K562 (cell line): Measurements from ENCODE around the gene TMEM176B. TPM values are rescaled to one million over a fixed set of nuclear protein-coding genes. Genes with fewer than 3 reads are reported as not detected.

ENCODE experiments used
- COPS2 ChIP-seq: fragments of 450-650 bp; conservative IDR thresholded peaks from 2 replicates; pipeline ENCODE4 v1.6.1; 2016; ENCODE audit warnings: mild to moderate bottlenecking, moderate library complexity
- GABPA ChIP-seq: fragments of 200-800 bp; sonication (Bioruptor generic); conservative IDR thresholded peaks from 2 replicates; pipeline ENCODE4 v1.6.1; 2016; ENCODE audit warnings: low read depth, missing genetic modification characterization, missing compliant biosample characterization
- GATAD2A ChIP-seq: fragments of 450-650 bp; IDR thresholded peaks from 2 replicates; pipeline ENCODE4 v1.6.1; 2017
- GTF2A2 ChIP-seq: IDR thresholded peaks from 2 replicates; pipeline ENCODE4 v1.6.1; 2016; ENCODE audit warnings: mild to moderate bottlenecking, missing genetic modification characterization, missing compliant biosample characterization
- MCM3 ChIP-seq: fragments of 450-650 bp; IDR thresholded peaks from 2 replicates; pipeline ENCODE4 v1.6.1; 2016
- MED1 ChIP-seq: sonication (generic); formaldehyde crosslinking; IDR thresholded peaks from 2 replicates; pipeline ENCODE4 v1.8.1; 2023; ENCODE audit warnings: missing genetic modification reagents, borderline replicate concordance
- NR4A1 ChIP-seq, 2 experiments: fragments of 250-450 bp in 1 of 2; fragments of 450-650 bp in 1 of 2; sonication (Bioruptor Pico) in 1 of 2; IDR thresholded peaks; 2 replicates each; pipeline versions ENCODE4 v1.4.0 to v1.6.1; 2016 to 2020; ENCODE audit warnings: mild to moderate bottlenecking in 2 of 2, missing compliant biosample characterization in 1 of 2, missing genetic modification characterization in 1 of 2, moderate library complexity in 1 of 2
- SMARCA4 ChIP-seq: fragments of 450-650 bp; IDR thresholded peaks from 2 replicates; pipeline ENCODE4 v1.6.1; 2016
- STAT5A ChIP-seq: IDR thresholded peaks from 2 replicates; pipeline ENCODE4 v1.6.1; 2012; ENCODE audit warnings: low read length, inconsistent platforms, borderline replicate concordance
- ZNF146 ChIP-seq: IDR thresholded peaks from one replicate; pipeline ENCODE4 v1.6.1; 2018; ENCODE audit warnings: missing compliant biosample characterization; ENCODE audit not compliant: unreplicated experiment
- ZNF586 ChIP-seq: fragments of 450-650 bp; formaldehyde crosslinking; conservative IDR thresholded peaks from 2 replicates; pipeline ENCODE4 v1.4.0; 2020; ENCODE audit warnings: mild to moderate bottlenecking, moderate library complexity
- ZNF699 ChIP-seq: fragments of 250-450 bp; sonication (Bioruptor Pico); IDR thresholded peaks from 2 replicates; pipeline ENCODE4 v1.8.0; 2021; ENCODE audit warnings: mild to moderate bottlenecking, moderate library complexity; ENCODE audit not compliant: insufficient replicate concordance
- polyA plus RNA-seq, 8 experiments: library from polyadenylated mRNA; depleted of rRNA in 4 of 8; stranded (reverse) in 5 of 8; unstranded in 3 of 8; fragments of >200 nt; fragmentation: Nextera tagmentation in 2 of 8; fragmentation: Illumina TruSeq in 1 of 8; extraction: Ambion mirVana in 2 of 8; extraction: Trizol in 1 of 8; gene quantifications; 2 replicates each; pipeline versions ENCODE4 v1.2.1 to v1.2.3, GENCODE V29; 2011 to 2014; ENCODE audit warnings: inconsistent platforms in 1 of 8, missing spikeins in 1 of 8
- total RNA-seq, 7 experiments: library from RNA; depleted of rRNA in 6 of 7; stranded (reverse); fragments of >200 nt in 6 of 7; fragmentation: Illumina TruSeq in 2 of 7; extraction: Trizol in 2 of 7; gene quantifications; 2 replicates each; pipeline versions ENCODE4 v1.2.1 to v1.2.3, GENCODE V29; 2011 to 2021; ENCODE audit warnings: low replicate concordance in 1 of 7
- TF ChIP-seq, protein P1 (sequence below): fragments of 250-450 bp; sonication (Bioruptor Pico); IDR thresholded peaks from 2 replicates; pipeline ENCODE4 v1.9.0; 2021; ENCODE audit warnings: mild to moderate bottlenecking
- TF ChIP-seq, protein P2 (sequence below): sonication (generic); formaldehyde crosslinking; IDR thresholded peaks from 2 replicates; pipeline ENCODE4 v1.8.1; 2023; ENCODE audit warnings: mild to moderate bottlenecking, missing genetic modification reagents
- TF ChIP-seq, protein P3 (sequence below): fragments of 250-450 bp; sonication (Bioruptor Pico); IDR thresholded peaks from 2 replicates; pipeline ENCODE4 v1.8.0; 2022; ENCODE audit warnings: moderate library complexity, mild to moderate bottlenecking, inconsistent platforms
- TF ChIP-seq, protein P4 (sequence below): fragments of 450-650 bp; formaldehyde crosslinking; IDR thresholded peaks from 2 replicates; pipeline ENCODE4 v1.4.0; 2022; ENCODE audit warnings: mild to moderate bottlenecking, moderate library complexity
- TF ChIP-seq, protein P5 (sequence below): fragments of 450-650 bp; formaldehyde crosslinking; IDR thresholded peaks from 2 replicates; pipeline ENCODE4 v1.4.0; 2022; ENCODE audit warnings: missing genetic modification characterization
- TF ChIP-seq, protein P6 (sequence below), 2 experiments: fragments of 450-650 bp; IDR thresholded peaks; 2 replicates each; pipeline ENCODE4 v1.6.1; 2016
- TF ChIP-seq, protein P7 (sequence below): sonication (generic); formaldehyde crosslinking; IDR thresholded peaks from 2 replicates; pipeline ENCODE4 v1.9.0; 2022; ENCODE audit warnings: mild to moderate bottlenecking, missing genetic modification reagents

The TMEM176B gene
- total and polyA plus RNA-seq, 9 of the 15 experiments (the other 6 are each of a cell fraction or from before 2014, with no cell fraction given), result 0.19 to 0.60 TPM; not detected in 7

DNA sequence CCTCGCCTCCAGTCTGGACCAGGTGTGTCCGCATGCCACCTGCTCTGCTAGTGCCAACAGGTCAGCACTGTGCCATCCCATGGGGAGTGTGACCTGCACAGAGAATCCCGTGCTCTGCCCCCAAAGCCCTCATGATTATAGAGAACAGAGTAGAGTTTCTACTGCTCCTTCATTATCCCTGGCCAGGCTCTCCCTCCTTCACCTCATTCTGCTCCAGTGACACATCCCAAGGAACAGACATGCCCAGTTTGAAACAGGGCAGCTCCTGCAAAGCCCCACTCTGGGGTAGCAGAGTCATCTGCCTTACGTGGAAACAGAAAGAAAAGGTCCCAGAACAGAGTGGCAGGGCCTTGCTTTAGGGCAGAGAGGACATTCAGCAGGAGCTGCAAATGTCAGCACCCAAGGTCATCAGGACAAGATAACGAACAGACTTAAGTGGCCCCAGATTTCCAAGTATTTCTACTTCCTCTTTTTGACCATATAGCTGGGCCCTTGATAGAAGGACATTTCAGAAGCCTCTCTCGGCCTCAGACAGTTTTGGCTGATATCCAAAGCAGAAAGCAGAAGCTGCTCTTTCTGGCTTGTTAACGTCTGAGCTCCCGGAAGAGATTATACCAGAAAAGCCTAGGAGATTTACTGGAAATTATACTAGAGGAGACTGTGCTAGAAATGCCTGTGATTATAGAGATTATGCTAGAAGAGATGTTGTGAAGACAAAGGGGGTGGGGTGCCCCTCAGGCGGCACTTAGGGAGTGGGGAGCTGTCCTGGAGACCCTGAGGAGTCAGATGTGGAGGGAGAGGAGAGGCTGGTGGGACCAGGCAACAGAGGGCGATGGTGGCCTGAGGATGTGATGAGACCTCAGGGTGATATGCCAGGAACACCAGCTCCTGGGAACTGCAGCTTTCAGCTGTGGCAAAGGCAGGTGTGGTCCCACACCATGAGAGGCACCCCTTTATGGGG is 12.6 kb downstream of the TMEM176B start (continued):
- TF ChIP-seq, protein P1, sequence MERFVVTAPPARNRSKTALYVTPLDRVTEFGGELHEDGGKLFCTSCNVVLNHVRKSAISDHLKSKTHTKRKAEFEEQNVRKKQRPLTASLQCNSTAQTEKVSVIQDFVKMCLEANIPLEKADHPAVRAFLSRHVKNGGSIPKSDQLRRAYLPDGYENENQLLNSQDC, result no peak
- no peak for TF ChIP-seq MCM3
- TF ChIP-seq, protein P2, sequence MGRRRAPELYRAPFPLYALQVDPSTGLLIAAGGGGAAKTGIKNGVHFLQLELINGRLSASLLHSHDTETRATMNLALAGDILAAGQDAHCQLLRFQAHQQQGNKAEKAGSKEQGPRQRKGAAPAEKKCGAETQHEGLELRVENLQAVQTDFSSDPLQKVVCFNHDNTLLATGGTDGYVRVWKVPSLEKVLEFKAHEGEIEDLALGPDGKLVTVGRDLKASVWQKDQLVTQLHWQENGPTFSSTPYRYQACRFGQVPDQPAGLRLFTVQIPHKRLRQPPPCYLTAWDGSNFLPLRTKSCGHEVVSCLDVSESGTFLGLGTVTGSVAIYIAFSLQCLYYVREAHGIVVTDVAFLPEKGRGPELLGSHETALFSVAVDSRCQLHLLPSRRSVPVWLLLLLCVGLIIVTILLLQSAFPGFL (CRISPR knock-in tag), result 0 out of 2 replicates have a peak, but pooled peaks have one; percentile 56
- TF ChIP-seq NR4A1 (CRISPR knock-in tag; IDR thresholded peaks at IDR 0.05), result peak; percentile 50; the same call in 1 of the 2 replicates
- TF ChIP-seq NR4A1 (tag; IDR thresholded peaks at IDR 0.05), result peak; percentile 50; the same call in 1 of the 2 replicates
- TF ChIP-seq ZNF699 (CRISPR knock-in tag), result no peak
- peak; percentile 84 for TF ChIP-seq STAT5A
- TF ChIP-seq, protein P3, sequence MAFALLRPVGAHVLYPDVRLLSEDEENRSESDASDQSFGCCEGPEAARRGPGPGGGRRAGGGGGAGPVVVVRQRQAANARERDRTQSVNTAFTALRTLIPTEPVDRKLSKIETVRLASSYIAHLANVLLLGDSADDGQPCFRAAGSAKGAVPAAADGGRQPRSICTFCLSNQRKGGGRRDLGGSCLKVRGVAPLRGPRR (CRISPR knock-in tag), result no peak
- TF ChIP-seq, protein P4, sequence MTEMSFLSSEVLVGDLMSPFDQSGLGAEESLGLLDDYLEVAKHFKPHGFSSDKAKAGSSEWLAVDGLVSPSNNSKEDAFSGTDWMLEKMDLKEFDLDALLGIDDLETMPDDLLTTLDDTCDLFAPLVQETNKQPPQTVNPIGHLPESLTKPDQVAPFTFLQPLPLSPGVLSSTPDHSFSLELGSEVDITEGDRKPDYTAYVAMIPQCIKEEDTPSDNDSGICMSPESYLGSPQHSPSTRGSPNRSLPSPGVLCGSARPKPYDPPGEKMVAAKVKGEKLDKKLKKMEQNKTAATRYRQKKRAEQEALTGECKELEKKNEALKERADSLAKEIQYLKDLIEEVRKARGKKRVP (CRISPR knock-in tag), result peak; percentile 23; the same call in 1 of the 2 replicates
- TF ChIP-seq, protein P5, sequence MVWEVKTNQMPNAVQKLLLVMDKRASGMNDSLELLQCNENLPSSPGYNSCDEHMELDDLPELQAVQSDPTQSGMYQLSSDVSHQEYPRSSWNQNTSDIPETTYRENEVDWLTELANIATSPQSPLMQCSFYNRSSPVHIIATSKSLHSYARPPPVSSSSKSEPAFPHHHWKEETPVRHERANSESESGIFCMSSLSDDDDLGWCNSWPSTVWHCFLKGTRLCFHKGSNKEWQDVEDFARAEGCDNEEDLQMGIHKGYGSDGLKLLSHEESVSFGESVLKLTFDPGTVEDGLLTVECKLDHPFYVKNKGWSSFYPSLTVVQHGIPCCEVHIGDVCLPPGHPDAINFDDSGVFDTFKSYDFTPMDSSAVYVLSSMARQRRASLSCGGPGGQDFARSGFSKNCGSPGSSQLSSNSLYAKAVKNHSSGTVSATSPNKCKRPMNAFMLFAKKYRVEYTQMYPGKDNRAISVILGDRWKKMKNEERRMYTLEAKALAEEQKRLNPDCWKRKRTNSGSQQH (CRISPR knock-in tag), result peak; percentile 48; the same call in 1 of the 2 replicates
- TF ChIP-seq MED1 (CRISPR knock-in tag), result no peak
- no peak for TF ChIP-seq GTF2A2 (tag)
- TF ChIP-seq, protein P6, sequence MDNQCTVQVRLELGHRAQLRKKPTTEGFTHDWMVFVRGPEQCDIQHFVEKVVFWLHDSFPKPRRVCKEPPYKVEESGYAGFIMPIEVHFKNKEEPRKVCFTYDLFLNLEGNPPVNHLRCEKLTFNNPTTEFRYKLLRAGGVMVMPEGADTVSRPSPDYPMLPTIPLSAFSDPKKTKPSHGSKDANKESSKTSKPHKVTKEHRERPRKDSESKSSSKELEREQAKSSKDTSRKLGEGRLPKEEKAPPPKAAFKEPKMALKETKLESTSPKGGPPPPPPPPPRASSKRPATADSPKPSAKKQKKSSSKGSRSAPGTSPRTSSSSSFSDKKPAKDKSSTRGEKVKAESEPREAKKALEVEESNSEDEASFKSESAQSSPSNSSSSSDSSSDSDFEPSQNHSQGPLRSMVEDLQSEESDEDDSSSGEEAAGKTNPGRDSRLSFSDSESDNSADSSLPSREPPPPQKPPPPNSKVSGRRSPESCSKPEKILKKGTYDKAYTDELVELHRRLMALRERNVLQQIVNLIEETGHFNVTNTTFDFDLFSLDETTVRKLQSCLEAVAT (IDR thresholded peaks at IDR 0.05), result no peak; a peak in 1 of 4 replicates
- no peak for TF ChIP-seq ZNF586
- TF ChIP-seq GATAD2A, result 0 out of 2 replicates have a peak, but pooled peaks have one; percentile 37
- TF ChIP-seq, protein P7, sequence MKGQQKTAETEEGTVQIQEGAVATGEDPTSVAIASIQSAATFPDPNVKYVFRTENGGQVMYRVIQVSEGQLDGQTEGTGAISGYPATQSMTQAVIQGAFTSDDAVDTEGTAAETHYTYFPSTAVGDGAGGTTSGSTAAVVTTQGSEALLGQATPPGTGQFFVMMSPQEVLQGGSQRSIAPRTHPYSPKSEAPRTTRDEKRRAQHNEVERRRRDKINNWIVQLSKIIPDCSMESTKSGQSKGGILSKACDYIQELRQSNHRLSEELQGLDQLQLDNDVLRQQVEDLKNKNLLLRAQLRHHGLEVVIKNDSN, result no peak
- no peak for TF ChIP-seq COPS2
- peak; percentile 90 for TF ChIP-seq SMARCA4
- TF ChIP-seq GABPA, result peak; percentile 73
- no peak for TF ChIP-seq ZNF146 (CRISPR knock-in tag)
